T-helper 1 cell treated with Interleukin-12 subunit alpha and Interleukin-12 subunit beta and Interleukin-4 antibody, amounts not matched to agents 30 ng/mL and 1 ng/mL, for 36 hours (primary cell): Measurements from ENCODE around the gene ENO2. TPM values are rescaled to one million over a fixed set of nuclear protein-coding genes. Genes with fewer than 3 reads are reported as not detected.

ENCODE experiments used
- intact Hi-C: fragments of 100-400 bp; cut with micrococcal nuclease; formaldehyde crosslinking; loops from one replicate; pipeline ENCODE4 v1.15.1; 2024
- total RNA-seq: library from RNA; stranded (reverse); gene quantifications from 2 replicates; pipeline ENCODE4 v1.2.3, GENCODE V29; 2022

ENO2 gene
- total RNA-seq, 1 donor from 2014 or later: 128 TPM

DNA sequence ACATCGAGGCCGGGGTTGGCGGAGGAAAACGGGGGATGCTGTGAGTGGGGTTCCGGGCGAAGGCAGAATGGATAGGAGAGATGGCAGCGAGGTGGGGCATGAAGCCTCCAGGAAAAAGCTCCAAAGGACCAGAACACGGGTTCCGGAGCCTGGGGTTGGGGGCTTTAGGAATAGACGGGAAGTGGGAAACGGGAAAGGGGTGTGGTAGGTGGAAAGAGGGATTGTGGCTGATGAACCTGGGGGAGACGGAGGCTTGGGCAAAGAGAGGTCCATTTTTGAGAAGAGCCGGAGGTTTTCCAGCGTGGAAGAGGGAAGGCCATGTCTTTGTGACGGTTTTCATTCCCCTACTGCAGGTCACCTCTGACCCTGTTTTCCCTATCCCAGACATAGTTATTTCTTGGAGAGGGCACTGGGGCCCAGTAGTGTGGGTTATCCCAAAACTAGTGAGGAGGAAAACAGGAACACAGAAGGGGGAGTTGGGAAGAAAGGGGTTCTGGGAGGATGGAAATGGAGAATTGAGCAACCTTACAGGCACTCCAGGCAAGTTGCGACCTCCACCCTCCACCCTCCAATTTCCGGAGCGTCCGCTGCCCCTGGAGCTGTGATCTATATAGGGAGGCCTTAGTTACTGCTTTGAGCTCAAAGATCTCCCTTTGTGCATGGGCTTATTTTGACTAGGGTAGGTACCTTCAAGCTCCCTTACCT lies 14.5 kb downstream of the ENO2 start:
- intact Hi-C loops: loop anchor here (1.0 kb wide), 1 partner anchor 8 kb away; no protein-coding TSS in a partner anchor

DNA sequence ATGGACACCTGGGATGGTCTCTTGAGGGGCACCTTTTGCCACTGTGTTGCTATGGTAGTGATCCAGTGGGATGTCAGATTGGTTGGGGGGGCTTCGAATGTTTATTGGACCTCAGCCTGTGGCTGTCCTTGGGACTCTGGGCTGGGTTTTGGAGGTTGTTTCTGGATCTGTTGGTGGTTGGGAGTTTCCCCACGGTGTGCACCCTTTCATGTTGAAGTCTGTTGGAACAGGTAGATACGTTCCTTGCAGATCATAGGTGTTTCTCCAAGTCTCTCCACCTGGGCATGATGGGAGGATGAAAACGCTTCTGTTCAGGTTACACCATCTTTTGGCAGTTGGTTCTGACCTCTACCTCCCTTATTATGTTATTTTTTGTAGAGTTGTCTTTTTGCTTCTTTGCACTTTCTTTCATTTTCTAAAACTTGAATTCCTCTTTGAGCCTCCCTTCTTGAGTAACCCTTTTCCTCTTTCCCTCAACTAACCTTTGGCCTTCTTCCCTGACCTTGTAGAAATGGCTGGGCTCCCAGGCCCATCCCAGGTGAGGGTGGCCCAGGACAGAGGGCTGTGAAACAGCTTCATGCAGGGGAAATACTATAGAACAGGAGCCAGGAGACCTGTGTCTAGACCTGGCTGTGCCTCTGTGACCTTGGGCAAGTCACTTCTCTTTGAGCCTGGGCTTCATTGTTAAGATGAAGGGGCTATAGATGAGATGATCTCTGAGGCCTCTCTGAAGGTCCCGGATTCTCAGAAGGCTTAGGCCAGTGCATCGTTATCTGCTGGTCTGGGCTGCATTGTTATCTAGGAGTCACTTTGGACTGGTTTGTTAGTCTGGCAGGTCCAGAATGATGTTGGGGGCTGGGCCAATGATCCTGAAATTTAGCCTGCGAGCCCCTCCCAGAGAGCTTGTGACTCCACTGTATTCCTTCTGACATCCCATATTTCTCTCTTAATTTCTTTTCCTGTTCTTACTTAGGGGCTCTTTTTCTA lies 15.4 kb downstream of the ENO2 start:
- intact Hi-C loops: loop anchor here (1.0 kb wide), 1 partner anchor 8 kb away; no protein-coding TSS in a partner anchor

GRCh38 chr12:6932766-6933165 lies 18.4 kb downstream of the ENO2 start:
- intact Hi-C loops: no loop called here

DNA sequence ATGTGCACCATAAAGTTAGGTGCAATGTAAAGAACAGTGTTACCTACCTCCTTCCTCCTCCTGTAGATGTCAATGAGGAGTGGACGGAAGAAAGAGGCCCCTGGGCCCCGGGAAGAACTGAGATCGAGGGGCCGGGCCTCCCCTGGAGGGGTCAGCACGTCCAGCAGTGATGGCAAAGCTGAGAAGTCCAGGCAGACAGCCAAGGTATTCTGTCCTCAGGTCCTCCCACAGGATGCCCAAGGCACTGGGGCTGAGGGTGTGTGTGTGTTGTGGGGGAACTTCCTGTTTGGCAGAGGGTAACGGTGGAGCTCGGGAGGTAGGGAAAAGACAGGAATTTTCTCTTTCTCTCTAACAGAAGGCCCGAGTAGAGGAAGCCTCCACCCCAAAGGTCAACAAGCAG lies 19.7 kb downstream of the ENO2 start:
- intact Hi-C loops: no loop called here

- intact Hi-C loops: no loop called here
Measured at GRCh38 chr12:6935371-6936193, 21.2 kb downstream of the ENO2 start.

DNA sequence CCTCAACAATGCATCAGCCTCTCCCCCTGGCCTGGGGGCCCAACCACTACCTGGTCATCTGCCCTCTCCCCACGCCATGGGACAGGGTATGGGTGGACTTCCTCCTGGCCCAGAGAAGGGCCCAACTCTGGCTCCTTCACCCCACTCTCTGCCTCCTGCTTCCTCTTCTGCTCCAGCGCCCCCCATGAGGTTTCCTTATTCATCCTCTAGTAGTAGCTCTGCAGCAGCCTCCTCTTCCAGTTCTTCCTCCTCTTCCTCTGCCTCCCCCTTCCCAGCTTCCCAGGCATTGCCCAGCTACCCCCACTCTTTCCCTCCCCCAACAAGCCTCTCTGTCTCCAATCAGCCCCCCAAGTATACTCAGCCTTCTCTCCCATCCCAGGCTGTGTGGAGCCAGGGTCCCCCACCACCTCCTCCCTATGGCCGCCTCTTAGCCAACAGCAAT lies 21.8 kb downstream of the ENO2 start:
- intact Hi-C loops: no loop called here

- intact Hi-C loops: loop anchor here (1.0 kb wide), 1 partner anchor 8 kb away; no protein-coding TSS in a partner anchor
Measured at GRCh38 chr12:6936636-6937480, 22.5 kb downstream of the ENO2 start.

- intact Hi-C loops: loop anchor here (1.0 kb wide), 8 partner anchors 8 to 85 kb away; partner anchors contain the start of genes EMG1, LPCAT3, PHB2 and SPSB2
Measured at GRCh38 chr12:6937481-6938352, 23.3 kb downstream of the ENO2 start.

- intact Hi-C loops: loop anchor here (1.0 kb wide), 7 partner anchors 14 to 86 kb away; partner anchors contain the start of genes EMG1, LPCAT3, PHB2 and SPSB2
Measured at GRCh38 chr12:6938353-6939190, 24.2 kb downstream of the ENO2 start.

GRCh38 chr12:6939191-6939540 lies 24.8 kb downstream of the ENO2 start:
- intact Hi-C loops: no loop called here

DNA sequence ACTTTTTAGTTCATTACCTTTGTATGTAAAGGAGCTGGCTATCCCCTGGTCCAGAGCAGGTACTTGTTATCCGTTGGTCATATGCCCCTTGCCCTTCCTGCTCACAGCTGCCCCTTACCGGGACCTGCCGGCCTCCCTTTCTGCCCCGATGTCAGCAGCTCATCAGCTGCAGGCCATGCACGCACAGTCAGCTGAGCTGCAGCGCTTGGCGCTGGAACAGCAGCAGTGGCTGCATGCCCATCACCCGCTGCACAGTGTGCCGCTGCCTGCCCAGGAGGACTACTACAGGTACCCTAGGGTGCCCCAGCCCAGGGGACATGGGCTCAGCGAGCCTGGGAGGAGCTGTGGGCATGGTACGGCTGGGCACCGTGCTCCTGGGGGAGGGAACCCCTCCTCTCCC lies 26.9 kb downstream of the ENO2 start:
- intact Hi-C loops: no loop called here

DNA sequence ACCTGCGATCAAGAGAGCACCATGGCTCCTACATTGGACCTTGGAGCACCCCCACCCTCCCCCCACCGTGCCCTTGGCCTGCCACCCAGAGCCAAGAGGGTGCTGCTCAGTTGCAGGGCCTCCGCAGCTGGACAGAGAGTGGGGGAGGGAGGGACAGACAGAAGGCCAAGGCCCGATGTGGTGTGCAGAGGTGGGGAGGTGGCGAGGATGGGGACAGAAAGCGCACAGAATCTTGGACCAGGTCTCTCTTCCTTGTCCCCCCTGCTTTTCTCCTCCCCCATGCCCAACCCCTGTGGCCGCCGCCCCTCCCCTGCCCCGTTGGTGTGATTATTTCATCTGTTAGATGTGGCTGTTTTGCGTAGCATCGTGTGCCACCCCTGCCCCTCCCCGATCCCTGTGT lies 27.4 kb downstream of the ENO2 start:
- intact Hi-C loops: no loop called here

GRCh38 chr12:6942331-6942665 lies 27.9 kb downstream of the ENO2 start:
- intact Hi-C loops: no loop called here

GRCh38 chr12:6943389-6943721 lies 29.0 kb downstream of the ENO2 start:
- intact Hi-C loops: loop anchor here (1.0 kb wide), 1 partner anchor 52 kb away; no protein-coding TSS in a partner anchor

GRCh38 chr12:6943722-6944380 lies 29.5 kb downstream of the ENO2 start, which contains the start of the genes C12orf57 and RNU7-1:
Gene C12orf57, plus strand, starts transcription at chr12:6944022. Its CDS starts 100 bp downstream, at chr12:6944122.
Gene RNU7-1, plus strand, starts transcription at chr12:6943816.
- intact Hi-C loops: loop anchor here (1.0 to 2.0 kb wide), 13 partner anchors 8 to 281 kb away; partner anchors contain the start of genes C1R, C1RL, CDCA3 and EMG1

GRCh38 chr12:6944381-6945186 lies 30.2 kb downstream of the ENO2 start:
- intact Hi-C loops: loop anchor here (1.0 to 2.0 kb wide), 12 partner anchors 8 to 282 kb away; partner anchors contain the start of genes C1R, C1RL, CDCA3 and EMG1

DNA sequence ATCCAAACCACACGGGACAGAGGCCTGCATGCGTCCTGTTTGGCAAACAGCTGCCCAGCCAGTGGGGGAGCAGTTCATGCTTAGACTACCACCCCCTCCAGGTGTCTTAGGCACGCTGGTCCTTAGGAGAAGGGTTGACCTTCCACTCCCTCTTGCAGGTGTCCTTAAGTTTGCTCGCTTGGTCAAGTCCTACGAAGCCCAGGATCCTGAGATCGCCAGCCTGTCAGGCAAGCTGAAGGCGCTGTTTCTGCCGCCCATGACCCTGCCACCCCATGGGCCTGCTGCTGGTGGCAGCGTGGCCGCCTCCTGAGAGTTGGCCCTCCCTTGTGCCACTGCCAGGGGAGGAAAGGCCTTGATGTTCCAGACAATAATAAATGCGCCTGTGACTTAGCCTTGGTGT lies 31.2 kb downstream of the ENO2 start:
- intact Hi-C loops: loop anchor here (2.0 kb wide), 2 partner anchors 21 to 283 kb away; partner anchors contain the start of gene ING4
